Fibroblast of villous mesenchyme (primary cell): ENCODE data around the gene RPS16. TPM values are rescaled to one million over a fixed set of nuclear protein-coding genes. Genes with fewer than 3 reads are reported as not detected.

Experiments used
- DNase-seq: peaks from one replicate; pipeline ENCODE4 v3.0.0-alpha.2; 2010; ENCODE audit warnings: low read depth
- H3K4me3 ChIP-seq: 2 replicates; pipeline ENCODE4 v1.5.1; 2011; ENCODE audit warnings: low read depth, mild to moderate bottlenecking, low read length
- total RNA-seq: library from RNA; depleted of rRNA; stranded (reverse); fragments of >200 nt; gene quantifications from 2 replicates; pipeline ENCODE4 v1.2.3, GENCODE V29; 2012
- TF ChIP-seq, protein P1 (sequence below): IDR thresholded peaks from 2 replicates; pipeline ENCODE4 v1.5.1; 2012; ENCODE audit warnings: low read depth, mild to moderate bottlenecking, low read length; ENCODE audit not compliant: insufficient read depth

RPS16 gene
- total RNA-seq, 1 donor: 43.2 TPM

DNA sequence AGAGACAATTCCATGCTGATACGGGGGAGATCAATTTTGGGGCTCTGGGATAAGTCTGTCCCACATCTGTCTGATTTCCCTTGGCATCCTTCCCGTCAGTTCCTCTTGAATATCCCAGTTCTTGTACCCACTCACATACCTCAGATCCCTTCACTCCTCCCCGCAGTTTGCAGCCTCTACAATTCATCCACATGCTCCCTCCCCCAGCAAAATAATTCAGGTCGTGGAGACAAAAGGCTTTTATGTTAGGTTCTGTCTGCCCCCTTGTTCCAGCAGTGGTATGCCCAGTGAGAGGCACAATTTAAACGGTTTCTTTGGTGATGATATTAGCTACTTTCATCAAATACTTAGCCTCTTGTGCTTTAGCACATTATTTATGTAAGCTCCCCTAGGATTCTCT is 9.6 kb downstream of the RPS16 start:
- DNase-seq: no peak
- TF ChIP-seq, protein P1, sequence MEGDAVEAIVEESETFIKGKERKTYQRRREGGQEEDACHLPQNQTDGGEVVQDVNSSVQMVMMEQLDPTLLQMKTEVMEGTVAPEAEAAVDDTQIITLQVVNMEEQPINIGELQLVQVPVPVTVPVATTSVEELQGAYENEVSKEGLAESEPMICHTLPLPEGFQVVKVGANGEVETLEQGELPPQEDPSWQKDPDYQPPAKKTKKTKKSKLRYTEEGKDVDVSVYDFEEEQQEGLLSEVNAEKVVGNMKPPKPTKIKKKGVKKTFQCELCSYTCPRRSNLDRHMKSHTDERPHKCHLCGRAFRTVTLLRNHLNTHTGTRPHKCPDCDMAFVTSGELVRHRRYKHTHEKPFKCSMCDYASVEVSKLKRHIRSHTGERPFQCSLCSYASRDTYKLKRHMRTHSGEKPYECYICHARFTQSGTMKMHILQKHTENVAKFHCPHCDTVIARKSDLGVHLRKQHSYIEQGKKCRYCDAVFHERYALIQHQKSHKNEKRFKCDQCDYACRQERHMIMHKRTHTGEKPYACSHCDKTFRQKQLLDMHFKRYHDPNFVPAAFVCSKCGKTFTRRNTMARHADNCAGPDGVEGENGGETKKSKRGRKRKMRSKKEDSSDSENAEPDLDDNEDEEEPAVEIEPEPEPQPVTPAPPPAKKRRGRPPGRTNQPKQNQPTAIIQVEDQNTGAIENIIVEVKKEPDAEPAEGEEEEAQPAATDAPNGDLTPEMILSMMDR: no peak
- H3K4me3 ChIP-seq: no peak overlapping the region

DNA sequence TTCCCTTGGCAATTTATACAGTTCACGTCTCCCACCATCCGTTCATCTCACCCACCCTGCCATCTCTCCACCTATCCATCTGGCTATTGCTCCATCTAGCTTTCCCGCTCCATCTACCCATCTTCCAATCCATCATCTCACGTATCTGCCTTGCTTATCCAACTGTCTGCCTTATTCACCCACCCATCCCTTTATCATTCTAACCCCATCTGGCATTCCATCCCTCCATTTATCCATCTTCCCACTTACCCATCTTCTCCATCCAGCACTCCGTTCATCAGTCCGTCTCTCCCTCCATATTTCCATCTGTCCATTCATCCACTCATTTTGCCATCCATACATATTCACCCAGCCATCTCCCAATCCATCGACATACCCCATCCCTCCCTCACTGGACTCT is 10.0 kb downstream of the RPS16 start:
- TF ChIP-seq, protein P1: no peak
- no peak for DNase-seq
- H3K4me3 ChIP-seq: no peak overlapping the region

DNA sequence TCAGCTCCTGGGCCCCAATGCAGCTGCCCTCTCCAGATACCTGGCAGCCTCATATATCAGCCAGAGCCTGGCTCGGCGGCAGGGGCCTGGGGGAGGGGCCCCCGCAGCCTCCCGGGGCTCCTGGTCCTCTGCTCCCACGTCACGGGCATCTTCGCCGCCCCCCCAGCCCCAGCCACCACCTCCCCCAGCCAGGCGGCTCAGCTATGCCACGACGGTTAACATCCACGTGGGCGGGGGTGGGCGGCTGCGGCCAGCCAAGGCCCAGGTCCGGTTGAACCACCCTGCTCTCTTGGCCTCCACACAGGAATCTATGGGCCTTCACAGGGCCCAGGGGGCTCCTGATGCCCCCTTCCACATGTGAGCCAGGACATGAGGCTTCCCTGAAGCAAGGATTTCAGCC is 10.8 kb downstream of the RPS16 start:
- no peak for DNase-seq
- no peak overlapping the region for H3K4me3 ChIP-seq
- TF ChIP-seq, protein P1: no peak

DNA sequence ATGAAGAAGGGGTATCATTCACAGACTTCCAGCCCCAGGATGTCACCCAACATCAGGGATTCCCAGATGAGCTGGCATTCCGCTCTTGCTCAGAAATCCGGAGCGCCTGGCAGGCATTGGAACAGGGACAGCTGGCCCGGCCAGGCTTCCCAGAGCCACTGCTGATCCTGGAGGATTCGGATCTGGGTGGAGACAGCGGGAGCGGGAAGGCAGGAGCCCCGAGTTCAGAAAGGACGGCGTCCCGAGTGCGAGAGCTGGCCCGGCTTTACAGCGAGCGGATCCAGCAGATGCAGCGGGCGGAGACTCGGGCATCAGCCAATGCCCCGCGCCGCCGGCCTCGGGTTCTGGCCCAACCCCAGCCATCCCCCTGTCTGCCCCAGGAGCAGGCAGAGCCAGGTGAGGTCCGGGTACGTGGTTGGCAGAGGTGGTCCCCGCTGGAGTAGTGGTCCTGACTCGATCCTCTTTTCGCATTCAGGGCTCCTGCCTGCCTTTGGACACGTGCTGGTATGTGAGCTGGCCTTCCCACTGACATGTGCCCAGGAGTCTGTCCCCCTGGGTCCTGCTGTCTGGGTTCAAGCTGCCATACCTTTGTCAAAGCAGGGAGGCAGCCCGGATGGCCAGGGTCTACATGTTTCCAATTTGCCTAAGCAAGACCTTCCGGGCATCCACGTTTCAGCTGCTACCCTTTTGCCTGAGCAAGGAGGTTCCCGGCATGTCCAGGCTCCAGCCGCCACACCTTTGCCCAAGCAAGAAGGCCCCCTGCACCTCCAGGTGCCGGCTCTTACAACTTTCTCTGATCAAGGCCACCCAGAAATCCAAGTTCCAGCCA is 12.3 kb downstream of the RPS16 start:
- H3K4me3 ChIP-seq: no peak overlapping the region
- no peak for DNase-seq
- TF ChIP-seq, protein P1: no peak

DNA sequence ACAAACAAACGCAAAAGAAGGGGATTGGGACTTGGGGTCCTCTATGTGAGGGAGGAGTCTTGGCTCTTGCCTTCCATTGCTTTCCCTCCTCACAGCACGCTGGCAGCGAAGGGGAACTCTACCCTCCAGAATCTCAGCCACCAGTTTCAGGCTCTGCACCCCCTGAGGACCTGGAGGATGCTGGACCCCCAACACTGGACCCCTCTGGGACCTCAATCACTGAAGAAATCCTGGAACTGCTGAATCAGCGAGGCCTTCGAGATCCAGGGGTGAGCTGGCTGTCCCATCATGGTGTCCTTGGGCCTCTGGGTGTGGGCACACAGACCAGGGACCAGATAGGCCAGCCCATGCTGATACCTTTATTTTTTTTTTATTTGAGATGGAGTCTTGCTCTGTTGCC is 13.7 kb downstream of the RPS16 start:
- H3K4me3 ChIP-seq: no peak overlapping the region
- DNase-seq: no peak
- TF ChIP-seq, protein P1: no peak

DNA sequence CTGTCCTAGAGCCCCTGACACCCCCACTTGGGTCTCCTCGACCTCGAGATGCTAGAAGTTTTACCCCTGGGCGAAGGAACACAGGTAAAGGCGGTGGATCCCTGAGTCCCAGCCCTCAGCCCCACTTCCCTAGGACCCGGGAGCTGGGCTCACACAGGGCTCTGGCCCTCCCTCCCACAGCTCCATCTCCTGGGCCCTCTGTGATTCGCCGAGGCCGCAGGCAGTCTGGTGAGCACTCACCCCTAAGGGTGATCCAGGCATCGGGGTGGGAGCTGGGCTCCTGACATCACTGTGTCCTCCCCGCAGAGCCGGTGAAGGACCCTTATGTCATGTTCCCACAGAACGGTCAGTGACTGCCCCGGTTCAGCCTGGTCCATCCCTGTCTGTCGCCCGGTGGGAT is 15.0 kb downstream of the RPS16 start:
- no peak overlapping the region for H3K4me3 ChIP-seq
- TF ChIP-seq, protein P1: no peak
- no peak for DNase-seq

DNA sequence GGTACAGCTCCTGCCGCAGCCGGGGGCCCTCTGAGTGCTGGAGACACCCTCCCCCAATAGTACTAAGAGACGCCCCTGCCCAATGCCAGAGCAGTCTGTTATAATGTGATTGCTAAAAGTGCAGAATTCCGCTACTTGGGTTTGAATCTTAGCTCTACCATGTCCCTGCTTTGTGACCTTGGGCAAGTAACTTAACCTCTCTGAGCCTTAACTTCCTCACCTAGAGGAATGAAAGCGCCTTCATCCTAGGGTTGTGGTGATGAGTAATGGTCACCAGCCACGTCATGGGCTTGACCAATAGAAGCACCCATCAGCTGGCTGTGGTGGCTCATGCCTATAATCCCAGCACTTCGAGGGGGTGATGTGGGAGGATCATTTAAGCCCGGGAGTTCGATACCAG is 16.7 kb downstream of the RPS16 start:
- no peak overlapping the region for H3K4me3 ChIP-seq
- no peak for DNase-seq
- TF ChIP-seq, protein P1: no peak
